NK-92 (cell line): ENCODE measurements around the gene JMJD8.

Experiments
- DNase-seq: peaks from one replicate; lab custom pipeline; 2025; ENCODE audit not compliant: unreplicated experiment; lab: John Stamatoyannopoulos, UW

JMJD8 gene

DNA sequence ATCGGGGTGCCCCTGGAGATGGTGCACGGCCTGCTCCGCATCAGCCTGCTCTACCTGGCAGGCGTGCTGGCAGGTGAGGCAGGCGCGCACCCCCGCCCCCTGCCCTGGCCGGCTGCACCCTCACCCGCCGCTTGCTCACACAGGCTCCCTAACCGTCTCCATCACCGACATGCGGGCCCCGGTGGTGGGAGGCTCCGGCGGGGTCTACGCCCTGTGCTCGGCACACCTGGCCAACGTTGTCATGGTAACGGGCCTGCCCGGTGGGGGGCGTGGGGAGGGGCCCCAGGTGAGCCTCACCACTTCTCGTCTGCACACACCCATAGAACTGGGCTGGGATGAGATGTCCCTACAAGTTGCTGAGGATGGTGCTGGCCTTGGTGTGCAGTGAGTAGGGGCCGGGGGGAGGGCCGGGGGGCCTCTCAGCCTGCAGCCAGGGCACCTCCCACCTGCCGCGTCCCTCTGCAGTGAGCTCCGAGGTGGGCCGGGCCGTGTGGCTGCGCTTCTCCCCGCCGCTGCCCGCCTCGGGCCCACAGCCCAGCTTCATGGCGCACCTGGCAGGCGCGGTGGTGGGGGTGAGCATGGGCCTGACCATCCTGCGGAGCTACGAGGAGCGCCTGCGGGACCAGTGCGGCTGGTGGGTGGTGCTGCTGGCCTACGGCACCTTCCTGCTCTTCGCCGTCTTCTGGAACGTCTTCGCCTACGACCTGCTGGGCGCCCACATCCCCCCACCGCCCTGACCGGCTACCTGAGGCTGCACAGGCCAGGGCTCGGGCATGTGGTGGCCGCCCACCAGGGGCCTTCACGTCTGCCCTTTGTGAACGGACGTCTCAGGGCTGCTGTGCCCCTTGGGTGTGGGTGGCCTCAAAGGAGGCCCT is 6.6 kb downstream of the JMJD8 start:
- DNase-seq = no peak

GRCh38 chr16:676913-677312 is 7.2 kb downstream of the JMJD8 start:
- no peak for DNase-seq

GRCh38 chr16:676565-676902 is 7.6 kb downstream of the JMJD8 start:
- no peak for DNase-seq

- no peak for DNase-seq
Measured at GRCh38 chr16:675884-676564, 8.1 kb downstream of the JMJD8 start.

DNA sequence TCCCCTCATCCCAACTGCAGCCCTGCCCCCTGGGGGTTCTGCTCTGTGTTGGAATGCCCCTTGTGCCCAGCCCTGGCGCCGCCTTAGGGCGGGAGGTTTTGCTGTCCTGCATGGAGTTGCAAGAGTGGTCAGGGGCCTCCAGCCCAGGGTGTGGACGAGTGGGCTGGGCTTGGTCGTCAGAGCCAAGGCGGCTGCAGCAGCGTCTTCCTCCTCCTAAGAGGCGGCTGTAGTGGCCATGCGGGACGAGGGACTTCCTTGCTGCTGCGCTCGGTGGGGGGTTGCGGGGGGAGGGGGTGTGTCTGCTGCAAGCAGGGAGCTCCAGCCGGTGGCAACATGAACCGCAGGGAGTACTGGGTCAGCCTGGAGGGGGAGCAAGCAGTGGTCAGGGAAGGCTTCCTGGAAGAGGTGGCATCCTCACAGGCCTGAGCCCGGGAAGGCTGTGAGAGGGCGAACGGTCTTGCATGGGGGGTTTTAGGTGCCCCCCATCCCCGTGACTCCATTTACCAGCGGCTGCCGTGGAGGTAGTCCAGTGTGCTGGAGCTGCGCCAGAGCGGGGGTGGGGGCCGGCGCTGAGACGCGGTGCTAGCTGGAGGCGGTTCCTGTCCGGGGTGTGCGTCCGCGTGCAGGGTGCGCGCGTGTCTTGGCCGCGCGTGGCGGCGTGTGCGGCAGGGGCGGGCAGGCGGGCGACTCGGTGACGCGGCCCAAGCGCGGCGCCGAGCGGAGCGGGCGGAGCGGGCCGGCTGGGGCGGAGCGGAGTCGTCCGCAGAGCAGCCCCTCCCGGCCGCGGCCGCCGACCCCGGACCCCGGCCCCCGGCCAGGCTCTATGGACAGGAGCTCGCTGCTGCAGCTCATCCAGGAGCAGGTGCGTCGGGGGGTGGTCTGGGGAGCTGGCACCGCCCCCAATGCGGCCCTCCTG is 8.9 kb downstream of the JMJD8 start, which contains the start of gene RHBDL1:
RHBDL1 (plus strand) TSS at position 704 of the 916 bp plus-strand sequence; CDS start at position 824, 120 bp downstream.
- DNase-seq = no peak

DNA sequence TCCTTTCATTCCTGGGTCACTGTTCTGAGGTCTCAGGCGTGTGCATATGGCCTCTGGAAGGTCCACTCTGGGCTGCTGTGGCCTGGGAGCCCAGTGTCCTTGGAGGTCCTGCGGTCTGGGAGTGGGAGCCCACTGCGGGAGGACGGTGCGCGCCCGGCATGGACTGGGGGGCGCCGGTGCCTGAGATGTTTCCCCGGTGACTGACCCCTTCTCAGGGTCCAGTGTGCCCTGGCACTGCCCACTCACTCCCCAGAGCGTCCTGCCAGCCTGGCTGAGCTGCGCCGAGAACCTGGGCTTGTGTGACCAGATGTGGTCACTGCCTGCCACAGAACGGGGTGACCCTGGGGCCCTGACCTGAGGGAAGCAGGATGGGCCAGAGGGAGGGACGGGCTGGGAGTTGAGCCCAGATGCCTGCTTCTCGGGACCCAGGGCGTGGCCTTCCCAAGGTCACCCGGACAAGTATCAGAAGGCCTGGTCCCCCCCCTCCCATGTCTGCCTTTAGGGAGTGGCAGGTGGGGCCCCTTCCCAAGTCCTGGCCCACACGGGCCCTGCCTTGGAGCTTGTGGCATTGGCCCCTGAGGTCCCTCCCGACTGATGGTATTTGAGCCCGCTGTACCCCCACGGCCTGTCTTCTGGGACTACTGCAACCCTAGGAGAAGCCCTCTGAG is 9.8 kb downstream of the JMJD8 start:
- no peak for DNase-seq

DNA sequence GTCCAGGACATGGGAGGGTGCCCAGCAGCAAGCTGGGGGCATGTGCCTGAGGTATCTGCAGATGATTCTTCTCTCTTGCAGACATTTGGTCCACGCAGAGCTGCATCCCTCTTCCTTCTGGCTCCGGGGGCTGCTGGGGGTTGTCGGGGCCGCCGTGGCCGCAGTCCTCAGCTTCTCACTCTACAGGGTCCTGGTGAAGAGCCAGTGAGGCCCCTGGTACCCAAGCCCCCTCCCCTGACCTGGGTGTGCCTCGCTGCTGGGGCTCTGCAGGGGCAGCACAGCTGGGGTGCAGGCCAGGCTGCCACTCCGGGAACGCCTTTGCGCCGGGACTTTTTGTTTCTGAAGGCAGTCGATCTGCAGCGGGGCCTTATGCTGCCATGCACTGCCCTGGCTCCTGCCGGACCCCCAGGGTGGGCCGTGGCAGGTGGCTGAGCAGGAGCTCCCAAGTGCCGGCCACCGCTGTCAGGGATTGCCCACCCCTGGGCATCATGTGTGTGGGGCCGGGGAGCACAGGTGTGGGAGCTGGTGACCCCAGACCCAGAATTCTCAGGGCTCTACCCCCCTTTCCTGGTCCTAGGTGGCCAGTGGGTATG is 10.6 kb downstream of the JMJD8 start:
- no peak for DNase-seq

DNA sequence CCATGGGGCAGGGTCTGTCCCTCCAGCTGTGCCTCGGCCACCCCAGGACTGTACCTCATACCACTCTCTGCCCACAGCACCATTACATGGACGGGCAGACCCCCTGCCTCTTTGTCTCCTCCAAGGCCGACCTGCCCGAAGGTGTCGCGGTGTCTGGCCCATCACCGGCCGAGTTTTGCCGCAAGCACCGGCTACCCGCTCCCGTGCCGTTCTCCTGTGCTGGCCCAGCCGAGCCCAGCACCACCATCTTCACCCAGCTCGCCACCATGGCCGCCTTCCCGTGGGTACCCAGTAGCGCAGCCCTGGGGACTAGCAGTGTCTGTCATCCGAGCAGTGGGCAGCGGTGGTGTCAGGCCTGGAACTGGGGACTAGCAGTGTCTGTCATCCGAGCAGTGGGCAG is 11.3 kb downstream of the JMJD8 start:
- DNase-seq = no peak

DNA sequence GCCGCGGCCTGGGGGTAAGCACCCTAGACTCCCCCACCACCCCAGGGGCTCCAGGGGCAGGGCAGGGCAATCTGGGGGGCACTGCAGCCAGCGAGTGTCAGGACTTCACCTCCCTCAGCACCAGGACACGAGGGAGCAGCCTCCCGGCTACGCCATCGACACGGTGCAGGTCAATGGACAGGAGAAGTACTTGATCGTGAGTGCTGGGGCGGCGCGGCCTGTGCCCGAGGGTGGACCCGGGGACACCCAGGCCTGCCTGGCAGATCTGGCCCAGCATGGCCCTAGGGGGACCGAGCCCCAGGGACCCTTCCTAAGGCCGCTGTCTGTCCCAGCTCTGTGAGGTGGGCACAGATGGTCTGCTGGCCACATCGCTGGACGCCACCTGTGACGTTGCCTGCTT is 11.8 kb downstream of the JMJD8 start:
- no peak for DNase-seq

GRCh38 chr16:671353-672131 is 12.6 kb downstream of the JMJD8 start:
- no peak for DNase-seq

DNA sequence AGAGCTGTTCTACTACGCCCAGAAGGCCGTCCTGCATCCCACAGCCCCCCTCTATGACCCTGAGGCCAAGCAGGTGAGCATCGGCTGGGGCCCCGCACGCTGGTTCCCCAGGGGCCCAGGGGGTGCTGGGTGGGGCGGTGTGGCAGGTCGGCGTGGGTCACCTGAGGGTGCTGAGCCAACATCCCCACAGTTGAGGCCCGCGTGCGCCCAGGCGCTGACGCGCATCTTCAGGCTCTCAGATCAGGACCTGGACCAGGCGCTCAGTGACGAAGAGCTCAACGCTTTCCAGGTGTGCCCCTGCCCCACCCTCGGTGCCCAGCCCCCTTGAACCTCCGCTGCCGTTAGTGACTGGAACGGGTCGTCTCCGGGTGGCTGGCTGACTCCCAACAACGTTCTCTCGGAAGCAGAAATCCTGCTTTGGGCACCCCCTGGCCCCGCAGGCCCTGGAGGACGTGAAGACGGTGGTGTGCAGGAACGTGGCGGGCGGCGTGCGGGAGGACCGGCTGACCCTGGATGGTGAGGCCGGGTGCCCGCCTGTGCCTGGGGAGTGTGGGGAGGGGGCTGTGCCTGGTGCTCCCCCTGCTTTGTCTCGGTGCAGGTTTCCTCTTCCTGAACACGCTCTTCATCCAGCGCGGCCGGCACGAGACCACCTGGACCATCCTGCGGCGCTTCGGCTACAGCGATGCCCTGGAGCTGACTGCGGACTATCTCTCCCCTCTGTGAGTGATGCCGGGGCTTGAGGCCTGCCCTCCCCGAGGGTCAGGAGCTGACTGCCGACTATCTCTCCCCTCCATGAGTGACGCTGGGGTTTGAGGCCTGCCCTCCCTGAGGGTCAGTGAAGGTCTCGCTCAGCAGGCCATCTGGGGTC is 13.4 kb downstream of the JMJD8 start:
- no peak for DNase-seq

DNA sequence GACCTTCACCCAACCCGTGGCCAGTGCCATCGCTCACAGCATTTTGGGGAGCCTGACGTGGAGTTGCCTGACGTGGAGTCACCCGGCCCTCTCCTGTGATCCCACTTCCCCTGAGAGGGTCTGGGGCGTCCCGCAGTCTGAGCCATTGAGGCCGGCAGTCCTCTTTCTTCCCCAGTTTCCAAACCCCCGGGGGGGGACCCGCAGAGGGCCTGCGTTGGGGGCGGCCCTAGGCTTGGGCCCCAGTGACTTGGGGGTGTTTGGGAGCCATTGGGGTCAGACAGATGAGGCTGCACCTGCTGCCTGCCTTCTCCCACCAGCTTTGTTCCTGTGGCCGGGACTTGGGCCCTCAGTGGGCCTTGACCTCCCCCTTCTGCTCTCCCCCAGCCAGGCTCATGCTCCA is 14.5 kb downstream of the JMJD8 start:
- no peak for DNase-seq

DNA sequence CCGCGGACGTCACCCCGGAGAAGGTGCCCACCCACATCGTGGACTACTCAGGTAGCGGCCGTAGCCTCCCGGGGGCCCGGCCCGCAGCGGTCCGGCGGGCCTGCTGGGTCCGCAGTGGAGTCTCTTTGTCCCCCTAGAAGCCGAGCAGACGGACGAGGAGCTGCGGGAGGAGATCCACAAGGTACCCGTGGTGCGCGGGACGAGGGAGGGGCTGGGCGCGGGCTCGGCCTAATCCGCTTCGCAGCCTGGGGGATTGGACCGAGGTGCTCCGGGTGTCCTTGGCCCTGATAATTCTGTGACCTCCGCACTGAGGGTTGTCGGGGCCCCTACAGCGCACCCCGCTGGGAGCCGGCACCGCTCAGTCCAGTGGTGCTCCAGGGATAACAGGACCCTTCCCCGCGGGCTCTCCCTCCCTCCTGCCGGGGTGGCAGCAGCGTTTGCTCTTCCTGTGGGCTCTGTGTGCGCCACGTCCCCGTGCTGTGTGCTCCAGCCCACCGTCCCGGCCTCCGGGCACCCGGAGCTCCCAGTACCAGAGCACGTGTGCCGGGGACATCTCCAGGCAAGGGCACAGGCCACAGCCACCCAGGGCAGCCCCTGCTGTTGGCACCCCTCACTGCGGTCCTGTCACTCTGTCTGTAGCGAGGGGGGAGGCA is 15.5 kb downstream of the JMJD8 start:
- DNase-seq = no peak

DNA sequence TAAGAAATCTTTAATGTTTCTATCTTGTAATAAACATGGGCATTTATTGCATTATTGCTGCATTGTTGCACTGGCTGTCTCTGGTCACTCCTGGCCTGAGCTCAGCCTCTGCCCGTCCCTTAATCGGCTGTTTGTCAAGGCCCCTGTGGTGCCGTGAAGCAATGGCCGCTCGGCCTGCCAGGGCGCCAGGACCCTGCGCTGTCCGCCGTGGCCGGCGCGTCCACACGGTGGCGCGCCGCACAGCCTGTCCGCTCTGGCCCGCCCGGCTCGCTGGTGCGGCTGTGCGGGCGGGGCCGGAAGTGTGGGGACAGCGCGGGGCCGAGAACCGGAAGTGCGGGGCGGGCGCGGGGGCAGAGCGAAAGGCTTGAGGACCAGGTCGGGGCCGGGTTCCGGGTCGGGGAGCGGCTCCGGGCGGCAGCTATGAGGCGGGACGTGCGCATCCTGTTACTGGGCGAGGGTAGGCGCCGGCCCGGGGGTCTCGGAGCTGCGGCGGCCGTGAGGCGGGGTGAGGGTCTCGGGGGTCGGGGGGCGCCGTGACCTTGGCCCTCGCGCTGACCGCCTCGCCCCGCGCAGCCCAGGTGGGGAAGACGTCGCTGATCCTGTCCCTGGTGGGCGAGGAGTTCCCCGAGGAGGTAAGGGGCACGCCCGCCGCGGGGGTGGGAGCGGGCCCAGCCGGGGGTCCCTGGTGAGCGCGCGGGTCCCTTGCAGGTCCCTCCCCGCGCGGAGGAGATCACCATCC is 16.2 kb downstream of the JMJD8 start, which contains the start of gene RHOT2:
RHOT2 (plus strand) TSS at position 353 of the 739 bp plus-strand sequence; CDS start at position 421, 68 bp downstream.
- DNase-seq = no peak

DNA sequence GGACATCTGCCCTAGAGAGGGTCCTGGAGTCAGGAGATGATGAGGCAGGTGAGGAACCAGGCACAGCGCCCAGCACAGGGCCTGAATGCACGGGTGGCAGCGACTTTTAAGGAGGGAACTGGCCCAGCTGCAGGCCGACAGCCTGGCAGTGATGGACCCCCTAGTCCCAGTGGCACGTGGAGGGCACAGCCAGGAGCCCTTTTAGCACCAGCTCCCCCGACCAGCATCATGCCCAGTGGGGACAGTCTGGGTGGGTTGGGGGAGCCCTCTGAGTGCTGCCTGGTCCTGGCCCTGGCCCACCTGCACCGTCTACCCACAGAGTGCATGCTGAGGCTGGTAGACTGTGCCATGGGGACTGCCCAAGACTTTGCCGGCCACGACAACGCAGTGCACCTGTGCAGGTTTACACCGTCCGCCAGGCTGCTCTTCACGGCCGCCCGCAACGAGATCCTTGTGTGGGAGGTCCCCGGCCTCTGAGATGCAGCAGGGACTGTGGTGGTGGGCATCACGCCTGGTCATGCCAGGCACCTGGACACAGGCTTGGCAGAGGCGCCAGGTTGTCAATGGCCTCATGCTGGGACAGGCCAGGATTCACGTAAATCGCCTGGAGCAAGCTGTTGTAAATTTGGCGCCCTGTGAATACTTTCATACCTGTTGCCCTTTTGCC is 16.9 kb downstream of the JMJD8 start:
- no peak for DNase-seq

GRCh38 chr16:666572-666971 is 17.6 kb downstream of the JMJD8 start:
- DNase-seq = no peak

GRCh38 chr16:662597-662996 is 21.5 kb downstream of the JMJD8 start:
- no peak for DNase-seq
